ENCODE data around the gene WFS1.

Gene WFS1

DNA sequence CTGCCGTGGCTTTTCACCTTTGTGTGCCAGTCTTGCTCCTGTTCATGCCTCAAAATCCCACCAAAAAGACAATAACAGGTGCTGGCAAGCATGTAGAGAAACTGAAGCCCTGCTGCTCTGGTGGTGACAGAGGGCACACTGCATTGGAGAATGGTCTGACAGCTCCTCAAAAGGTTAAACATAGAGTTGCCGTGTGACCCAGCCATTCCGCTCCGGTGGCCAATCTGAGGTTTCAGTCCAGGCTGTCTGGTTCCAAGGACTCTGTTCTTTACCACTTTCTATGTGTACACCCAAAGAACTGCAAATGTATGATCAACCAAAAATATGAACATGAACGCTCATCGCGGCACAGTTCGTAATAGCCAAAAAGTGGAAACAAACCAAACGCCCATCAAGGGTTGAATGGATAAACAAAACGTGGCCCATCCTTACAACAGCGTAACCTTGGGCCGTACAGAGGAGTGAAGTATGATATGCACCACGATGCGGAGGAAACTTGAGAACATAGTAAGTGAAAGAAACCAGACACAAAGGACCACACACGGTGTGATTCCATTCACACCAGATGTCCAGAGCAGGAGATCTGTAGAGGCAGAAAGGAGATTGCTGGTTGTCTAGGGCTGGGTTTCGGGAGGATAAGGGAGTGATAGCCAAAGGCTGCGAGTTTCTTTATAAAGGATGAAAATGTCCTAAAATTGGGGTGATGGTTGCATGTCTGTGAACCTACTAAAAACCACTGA lies 33.6 kb upstream of the WFS1 start:
- DNase-seq (ENCODE audit: low spot score), result no peak

DNA sequence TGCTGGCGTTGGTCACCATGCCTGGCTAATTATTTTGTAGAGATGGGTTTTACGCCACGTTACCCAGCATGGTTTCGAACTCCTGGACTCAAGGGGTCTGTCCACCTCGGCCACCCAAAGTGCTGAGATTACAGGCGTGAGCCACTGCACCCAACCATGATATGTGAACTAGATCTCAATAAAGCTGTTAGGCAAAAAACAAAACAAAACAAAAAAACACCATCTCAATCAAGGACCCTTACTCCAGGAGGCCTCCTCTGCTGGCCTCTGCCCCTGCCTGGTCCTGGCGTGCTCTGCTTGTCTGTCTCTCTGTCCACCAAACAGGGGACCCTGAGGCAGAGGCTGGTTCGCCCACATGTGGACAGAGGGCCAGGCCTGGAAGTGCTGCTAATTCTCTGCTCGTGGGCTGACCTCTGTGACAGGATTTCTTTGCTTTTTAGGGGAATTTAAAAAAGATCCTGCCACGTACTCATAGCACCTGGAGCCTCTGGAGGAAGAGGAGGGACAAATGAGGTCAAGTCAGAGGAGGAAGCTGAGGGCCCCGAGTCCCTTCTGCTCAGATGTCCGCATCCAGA lies 32.7 kb upstream of the WFS1 start:
- DNase-seq (ENCODE audit: low spot score), result no peak

DNA sequence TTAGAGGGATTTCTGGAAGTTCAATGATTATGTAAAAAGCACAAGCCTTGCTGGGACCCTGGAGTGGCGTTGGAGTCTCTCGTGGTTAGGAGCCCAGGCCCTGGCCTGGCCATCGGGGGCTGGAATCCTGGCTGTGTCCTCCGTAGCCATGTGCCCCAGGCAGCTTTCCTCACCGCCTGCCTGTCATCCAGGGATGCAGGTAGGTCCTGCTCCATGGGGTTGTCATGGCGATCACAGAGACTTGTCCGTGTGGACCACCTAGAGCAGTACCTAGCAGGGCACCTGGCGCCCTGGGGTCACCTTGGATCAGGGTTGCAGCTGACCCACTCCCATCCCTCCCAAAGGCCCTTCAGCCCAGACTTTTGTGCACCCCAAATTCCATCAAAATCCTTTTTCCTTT lies 30.2 kb upstream of the WFS1 start:
- DNase-seq (ENCODE audit: low spot score), result no peak

DNA sequence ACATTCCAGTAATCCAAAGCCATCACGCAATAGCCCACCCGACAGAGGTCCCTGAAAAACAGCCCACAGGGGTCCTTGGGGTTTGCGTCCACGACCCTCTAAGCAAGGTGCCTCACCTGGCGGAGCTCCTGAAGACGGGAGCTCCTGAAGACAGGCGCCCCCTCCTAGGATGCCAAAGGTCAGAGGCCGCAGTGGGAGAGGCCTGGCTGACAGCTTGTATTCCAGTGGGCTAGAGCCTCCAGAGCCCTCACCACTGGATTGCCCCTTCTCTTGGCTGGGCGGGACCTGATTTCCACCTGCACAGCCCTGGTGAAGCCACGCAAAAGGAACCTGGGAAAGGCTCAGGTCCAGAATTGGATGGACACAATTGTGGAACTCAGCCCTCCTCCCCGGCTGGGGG lies 29.7 kb upstream of the WFS1 start:
- no peak for DNase-seq (ENCODE audit: low spot score)

DNA sequence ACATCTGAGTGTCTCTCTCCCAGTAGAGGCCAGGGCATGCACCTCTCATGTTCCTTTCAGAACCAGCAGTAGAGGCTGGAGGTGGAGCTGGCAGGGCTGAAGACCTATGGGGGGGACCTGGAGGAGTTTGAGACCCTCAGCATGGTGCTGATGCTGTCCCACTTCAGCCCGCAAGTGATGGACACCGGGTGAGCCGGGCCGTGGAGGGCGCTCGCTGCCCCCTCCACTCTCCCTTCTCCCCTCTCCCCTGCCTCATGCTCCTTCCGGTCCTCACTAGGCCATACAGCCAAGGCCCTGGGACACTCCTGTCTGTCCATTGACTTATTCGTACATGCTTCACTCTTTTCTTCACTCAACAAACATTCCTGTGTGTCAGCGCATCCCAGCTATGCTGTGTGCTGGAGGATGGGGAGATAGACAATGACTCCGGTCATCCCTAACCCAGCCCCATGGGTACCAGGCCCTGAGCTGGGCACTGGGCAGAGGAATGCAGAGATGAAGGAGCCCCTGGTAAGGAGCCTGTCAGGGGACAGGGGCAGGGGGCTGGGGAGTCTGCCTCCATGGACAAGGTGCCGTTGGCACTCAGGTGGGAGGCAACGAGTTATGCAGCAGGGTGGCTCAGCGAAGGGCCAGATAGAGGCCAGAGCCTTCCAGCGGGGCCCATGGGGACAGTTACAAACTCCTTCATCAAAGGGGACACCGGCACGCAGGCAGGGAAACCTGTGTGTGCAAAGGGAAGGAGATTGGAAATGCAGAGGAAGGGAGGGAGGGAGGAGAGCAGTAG lies 28.4 kb upstream of the WFS1 start:
- DNase-seq (ENCODE audit: low spot score), result no peak

DNA sequence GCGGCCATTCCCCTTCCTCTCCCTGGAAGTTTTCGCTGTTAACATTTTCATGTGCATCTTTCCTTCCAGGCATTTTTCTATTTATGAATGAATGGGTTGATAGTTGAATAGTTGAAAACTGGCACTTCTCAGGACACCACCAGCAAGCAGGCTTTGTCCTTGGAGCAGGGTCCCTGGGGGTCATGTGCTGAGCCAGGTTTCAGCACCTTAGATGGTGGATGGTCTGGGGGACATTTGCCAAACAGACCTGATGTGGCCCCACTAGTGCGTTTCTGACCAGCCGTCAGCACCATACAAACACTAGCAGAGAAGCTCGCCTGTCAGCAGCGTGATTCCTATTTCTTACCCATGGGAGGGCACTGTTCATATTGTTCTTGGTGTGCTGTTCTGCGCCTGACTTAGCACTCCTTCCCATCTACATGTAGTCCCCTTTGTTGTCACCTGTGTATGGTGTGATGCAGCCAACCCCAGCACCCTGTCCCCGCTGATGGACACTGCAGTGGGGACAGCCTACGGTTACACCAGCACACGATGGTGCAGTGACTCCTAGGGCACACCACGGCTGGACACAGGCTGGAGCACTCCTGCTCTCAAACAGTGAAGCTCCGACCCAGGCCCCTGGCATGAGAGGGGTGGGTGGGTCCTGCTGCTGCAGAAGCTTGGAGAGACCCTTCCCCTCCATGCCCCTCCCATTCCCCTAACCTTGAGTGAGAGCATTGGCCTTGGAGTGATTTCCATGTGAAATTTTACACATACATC lies 27.2 kb upstream of the WFS1 start:
- DNase-seq (ENCODE audit: low spot score), result no peak

DNA sequence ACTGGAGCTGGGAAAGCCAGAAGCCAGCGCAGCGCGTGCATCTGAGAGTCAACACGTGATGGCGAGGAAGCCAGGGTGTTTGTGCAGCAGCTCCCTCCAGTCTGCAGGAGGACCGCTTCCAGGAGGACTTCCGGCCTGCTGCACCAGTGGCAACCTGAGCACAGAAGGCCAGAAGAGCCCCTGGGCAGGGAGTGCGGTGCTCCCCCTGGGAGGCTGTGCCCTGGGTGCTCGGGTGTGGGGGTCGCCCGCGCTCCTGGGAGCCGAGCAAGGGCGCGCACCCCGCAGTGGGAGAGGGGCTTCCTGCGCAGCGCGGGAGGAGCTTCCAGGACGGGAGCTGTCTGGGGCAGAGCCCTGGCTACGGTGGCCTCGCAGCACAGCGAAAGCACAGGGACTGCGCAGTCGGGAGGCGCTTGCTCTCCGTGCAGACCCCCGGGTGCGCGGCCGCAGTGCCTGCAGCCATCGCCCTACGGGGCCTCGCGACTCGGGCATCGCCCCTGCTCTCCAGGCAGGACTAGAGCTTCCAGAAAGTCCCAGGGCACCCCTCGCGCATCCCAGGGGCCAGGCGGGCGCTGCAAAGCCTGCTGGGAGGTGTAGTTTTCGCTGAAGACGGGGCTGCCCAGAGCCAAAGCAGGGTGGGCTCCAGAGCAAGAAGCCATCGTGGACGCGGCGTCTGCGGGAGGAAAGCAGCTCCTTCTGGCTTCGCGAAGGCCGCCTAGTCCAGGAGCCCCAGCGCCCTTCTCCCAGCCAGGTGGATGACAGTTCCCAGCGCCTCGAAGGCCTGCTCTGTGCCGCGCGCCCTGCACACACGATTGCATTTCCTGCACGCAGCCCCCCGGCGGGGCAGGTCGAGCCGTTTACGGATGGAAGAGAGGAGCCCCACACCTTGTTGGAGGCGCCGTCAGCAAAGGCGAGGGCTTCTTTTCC lies 24.1 kb upstream of the WFS1 start:
- DNase-seq (ENCODE audit: low spot score), result no peak

DNA sequence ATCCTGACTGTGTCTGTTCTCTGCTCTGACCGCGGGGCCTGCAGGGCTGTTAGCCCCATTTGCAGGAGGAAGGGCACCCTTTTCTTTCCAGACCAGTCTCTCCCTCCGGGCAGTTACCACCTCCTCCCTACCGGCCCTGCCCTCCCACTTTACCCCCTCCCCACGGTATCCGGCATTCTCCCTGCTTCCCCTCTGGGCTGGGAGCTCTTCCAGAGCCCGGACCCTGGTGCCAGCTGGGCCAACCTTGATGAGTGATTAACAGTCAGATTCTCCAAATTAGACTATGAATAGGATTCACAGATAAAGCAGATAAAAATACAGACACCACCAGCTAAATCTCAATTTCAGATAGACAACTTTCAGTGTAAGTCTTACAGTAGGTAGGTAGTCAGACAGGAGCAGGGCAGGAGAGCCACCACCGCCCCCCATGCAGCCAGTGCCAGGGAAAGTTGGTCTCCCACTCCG lies 23.4 kb upstream of the WFS1 start:
- no peak for DNase-seq (ENCODE audit: low spot score)

DNA sequence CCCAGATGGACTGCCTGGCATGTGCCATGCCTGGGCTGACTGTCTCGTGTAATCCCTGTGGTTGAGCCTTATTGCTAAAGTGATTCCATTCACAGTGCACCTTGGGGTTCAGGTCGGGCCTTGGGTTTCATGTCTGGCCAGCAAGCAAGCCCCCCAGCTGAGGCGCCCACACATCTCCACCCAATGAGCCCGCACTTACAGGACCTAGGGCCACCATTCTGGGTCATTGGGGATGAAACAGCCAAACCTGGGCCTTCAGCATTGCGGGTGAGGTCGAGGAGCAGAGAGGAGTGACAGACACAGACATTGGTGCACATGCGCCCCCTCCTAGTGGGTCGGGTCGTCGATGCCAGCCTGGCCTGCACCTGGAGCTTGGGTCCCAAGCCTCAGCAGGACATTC lies 21.3 kb upstream of the WFS1 start:
- no peak for DNase-seq (ENCODE audit: low spot score)

DNA sequence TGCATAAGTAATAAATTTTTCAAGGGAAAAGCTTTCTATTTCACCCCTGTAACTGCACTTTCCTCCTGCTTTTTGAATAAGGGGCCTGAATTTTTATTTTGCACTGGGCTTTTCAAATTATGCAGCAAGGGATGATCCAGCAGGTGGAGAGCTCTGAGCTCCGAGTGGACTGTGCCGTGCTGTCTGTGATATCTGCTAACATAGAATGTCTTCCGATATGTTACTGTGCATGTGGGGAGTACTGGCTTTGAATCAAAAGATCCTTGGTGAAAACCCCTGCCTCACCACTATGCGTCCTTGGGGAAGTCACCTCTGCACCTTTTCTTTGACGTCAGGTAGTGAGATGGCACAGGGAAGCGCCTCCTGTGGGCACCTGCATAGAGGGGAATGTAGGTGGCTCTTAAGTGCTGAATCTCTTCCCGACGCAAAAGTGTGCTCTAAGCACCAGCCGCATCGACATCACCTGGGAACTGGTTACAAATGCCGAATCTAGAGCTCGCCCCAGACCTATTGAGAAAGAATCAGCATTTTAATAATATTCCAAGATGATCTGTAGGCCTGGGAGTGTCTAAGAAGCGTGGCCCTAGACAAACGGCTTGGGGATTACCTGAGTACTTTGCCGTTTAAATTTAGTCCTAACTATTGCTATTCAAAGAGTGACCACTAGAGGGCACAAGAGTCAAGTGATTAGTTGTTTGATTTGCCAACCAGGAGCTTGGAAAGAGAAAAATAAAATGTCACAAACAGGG lies 19.2 kb upstream of the WFS1 start:
- DNase-seq (ENCODE audit: low spot score), result peak; percentile 74

DNA sequence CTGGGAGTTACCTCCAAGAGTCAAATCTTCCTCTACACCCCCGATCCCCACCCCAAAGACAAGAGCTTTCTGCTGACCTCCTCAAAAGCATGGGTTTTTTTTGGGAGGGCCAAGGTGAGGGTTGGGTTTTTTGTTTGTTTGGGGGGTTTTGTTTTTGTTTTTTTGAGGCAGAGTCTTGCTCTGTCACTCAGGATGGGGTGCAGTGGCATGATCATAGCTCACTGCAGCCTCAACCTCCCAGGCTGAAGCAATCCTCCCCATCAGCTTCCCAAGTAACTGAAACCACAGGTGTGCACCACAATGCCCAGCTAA lies 18.7 kb upstream of the WFS1 start:
- DNase-seq (ENCODE audit: low spot score), result no peak

DNA sequence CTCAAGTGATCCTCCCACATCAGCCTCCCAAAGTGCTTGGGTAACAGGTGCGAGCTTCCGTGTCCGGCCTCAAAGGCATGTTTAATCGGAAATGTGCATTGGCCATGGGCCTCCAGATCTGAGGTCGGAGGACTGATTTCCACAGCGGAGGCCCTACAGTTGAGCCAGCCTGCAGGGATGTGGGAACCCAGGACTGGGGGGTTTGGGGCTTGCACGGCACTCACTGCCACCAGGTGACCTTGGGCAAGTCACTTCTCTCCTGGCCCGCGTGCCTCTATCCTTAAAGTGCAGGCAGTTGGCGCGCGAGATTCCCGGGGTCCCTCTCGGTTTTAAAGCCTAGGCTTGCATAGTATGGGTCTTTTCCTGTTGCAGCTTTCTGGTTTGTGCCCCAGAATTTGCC lies 18.3 kb upstream of the WFS1 start:
- DNase-seq (ENCODE audit: low spot score), result no peak

DNA sequence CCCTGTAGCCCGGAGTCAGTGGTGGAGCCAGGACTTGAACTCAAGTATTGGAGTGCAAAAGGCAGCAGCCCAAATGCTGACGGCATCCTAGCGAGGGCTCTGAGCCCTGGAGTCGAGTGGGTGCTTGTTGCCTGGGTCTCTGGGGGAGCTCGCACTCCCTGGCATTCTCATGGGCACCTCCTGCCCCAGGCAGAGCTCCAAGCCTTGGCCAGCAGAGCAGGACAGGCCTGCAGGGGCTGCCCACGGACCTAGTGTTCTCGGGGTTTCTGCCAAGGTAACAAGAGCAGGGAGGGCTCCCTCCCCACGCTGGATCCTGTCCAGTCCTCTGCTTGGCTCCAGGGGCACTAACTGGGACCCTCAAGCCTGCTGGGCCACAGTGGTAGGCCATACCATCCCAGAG lies 17.6 kb upstream of the WFS1 start:
- DNase-seq (ENCODE audit: low spot score), result no peak

DNA sequence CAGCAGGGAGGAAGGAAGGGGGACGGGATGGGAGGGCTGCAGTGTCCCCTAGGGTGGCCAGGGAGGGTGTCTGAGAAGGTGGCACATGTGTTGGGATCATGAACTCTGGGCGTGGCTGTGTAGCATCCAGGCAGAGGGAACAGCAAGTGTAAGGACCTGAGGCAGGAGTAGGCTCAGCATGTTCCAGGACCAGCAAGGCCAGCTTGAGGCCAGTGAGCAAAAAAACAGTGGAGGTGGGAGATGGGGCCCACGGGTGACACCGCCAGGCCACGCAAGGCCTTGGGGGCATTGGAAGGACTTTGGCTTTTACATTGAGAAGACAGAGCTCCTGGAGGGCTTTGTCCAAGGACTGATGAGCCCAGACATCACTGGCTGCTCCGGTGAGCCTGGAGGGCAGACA lies 16.5 kb upstream of the WFS1 start:
- DNase-seq (ENCODE audit: low spot score), result no peak

DNA sequence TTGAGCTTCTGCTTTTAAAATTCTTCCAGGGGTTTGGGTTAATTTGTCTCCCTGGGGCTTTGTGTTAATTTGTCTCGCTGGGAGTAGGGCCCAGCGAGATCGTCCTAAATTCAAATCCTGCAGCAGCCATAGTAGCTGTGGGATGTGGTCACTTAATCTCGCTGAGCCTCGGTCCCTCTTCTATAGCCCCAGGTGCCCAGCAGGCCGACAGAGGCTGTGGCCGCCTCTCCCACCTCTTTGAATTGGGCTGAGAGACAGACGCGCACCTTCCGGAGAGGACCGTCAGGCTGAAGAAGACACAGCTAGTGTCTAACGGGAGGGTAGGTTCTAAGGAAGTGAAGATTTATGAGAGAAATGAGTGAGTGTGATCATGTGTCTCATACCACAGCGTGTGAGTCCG lies 15.7 kb upstream of the WFS1 start:
- DNase-seq (ENCODE audit: low spot score), result no peak

DNA sequence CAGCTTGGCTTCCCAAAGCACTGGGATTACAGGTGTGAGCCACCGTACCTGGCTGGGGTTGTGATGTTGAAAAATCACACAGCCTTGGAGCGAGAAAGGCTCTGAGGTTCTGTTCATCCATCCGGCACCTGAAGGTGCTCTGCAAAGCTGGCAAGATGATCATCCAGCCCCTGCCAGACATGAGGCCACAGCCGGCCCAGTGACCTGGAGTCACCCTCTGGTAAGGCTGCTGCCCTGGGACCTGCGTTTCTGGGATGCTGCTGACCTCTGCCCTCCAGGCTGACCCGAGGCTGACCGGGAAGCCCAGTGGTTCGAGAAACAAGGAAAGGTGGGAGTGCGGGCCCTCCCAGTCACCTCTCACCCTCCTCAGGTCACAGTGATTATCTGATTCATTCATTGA lies 13.5 kb upstream of the WFS1 start:
- no peak for DNase-seq (ENCODE audit: low spot score)

DNA sequence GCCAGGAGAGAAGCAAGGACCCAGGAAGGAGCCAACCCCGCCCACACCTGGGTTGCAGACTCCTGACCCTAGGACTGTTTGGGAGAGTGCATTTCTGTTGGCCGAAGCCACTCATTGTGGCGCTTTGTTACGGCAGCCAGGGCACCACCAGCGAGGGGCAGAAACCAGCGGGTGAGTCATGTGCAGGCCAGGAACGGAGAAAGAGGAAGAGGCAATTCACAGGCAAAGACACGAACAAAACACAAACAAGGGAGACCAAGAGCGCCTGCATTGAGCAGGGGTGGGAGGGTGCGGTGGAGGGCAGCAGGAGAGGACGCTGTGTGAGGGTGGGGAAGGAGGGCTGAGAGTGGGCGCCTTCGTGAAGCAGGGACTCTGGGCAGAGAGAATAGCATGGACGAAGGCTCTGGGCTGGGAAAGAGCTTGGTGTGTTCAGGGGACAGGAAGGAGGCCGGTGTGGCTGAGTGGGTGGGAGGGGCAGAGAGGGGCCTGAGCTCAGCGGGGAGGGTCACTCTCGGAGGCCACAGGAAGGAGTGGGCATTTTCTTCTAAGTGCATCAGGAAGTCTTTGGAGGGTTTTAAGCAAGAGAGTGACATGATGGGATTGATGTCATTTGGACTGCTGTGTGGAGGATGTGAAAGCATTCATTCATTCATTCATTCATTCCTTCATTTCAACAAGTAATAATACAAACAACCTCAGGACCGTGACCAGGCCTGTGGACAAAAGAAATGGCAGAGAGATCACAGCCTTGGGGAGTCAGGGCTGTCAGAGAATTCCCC lies 12.2 kb upstream of the WFS1 start:
- DNase-seq (ENCODE audit: low spot score), result peak; percentile 69

DNA sequence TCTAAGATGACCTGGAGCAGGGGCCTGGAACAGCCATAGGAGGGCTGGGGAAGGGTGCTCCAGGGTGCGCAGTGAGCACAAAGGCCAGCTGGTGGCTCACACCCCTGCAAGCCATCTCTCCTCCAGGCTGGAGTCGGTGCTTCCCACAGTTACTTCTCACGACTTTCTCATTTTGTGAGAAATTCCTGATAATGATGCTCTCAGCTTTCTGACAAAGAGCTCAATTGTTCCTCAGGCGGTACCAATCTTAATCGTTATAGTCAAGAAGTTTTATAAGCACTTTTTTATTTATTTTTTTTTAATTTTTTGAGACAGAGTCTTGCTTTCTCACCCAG lies 11.7 kb upstream of the WFS1 start:
- DNase-seq (ENCODE audit: low spot score), result no peak

DNA sequence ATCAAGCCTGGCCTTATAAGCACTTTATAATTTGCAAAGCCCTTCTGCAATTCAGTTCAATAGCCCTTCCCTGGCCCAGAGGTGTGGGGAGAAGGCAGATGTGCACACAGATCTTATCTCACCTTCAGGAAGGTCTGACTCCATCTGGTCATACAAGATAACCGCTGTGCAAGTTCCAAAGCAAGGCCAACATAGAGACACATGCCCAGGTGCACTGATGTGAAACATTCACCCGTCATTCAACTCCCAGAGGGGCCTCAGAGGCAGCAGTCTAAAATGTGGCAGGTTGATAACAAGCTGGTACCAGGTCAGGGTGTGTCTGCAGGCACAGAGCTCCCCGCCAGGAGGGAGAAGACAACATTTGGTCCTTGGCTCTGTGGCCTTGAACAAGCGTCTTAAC lies 10.9 kb upstream of the WFS1 start:
- no peak for DNase-seq (ENCODE audit: low spot score)

DNA sequence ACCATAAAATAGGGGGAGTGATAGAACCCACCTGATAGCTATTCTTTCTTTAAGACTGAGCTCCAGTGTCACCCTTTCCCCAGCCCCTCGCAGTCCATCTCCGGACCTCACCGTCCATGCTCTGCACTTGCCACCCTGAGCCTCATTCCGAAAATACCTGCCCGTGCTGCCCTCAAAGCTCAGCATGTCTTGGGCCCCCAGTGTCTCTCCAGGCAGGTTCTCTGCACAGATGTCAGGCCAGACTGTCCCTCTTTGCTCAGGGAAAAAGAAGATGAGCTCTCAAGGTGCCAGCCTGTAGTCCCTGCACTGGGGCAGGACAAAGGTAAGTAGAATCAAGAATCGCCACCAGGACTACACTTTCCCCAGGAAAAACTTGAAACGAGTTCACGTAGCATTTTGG lies 9.8 kb upstream of the WFS1 start:
- no peak for DNase-seq (ENCODE audit: low spot score)
